Fibroblast of pulmonary artery (primary cell): ENCODE data around the gene CCT6B.
"Not testable (repeated sequence)": the region's sequence is repeated elsewhere in the genome, so short reads cannot be mapped to it uniquely, and the experiment has no call there.

ENCODE experiments used
- DNase-seq: peaks from one replicate; pipeline ENCODE4 v3.0.0-alpha.2; 2010; ENCODE audit warnings: low read depth
- H3K4me3 ChIP-seq: replicated peaks from 2 replicates; pipeline ENCODE4 v1.5.1; 2011; ENCODE audit warnings: low read depth, mild to moderate bottlenecking, control low read depth, low read length, moderate library complexity
- CTCF ChIP-seq: IDR thresholded peaks from 2 replicates; pipeline ENCODE4 v1.5.1; 2011; ENCODE audit warnings: mild to moderate bottlenecking, control low read depth, low read length, inconsistent platforms; ENCODE audit errors: missing control alignments

CCT6B gene

GRCh38 chr17:35001549-35001948, 40.3 kb upstream of the CCT6B start:
- H3K4me3 ChIP-seq = no peak overlapping the region
- no peak for TF ChIP-seq CTCF
- peak; percentile 21 for DNase-seq

- DNase-seq, H3K4me3 ChIP-seq: not testable (repeated sequence)
Observed at GRCh38 chr17:35000965-35001364, 39.7 kb upstream of the CCT6B start.

- no peak for DNase-seq
- no peak for TF ChIP-seq CTCF
- H3K4me3 ChIP-seq = no peak overlapping the region
Observed at GRCh38 chr17:34999456-34999855, 38.2 kb upstream of the CCT6B start.

GRCh38 chr17:34998205-34998604, 36.9 kb upstream of the CCT6B start:
- H3K4me3 ChIP-seq = no peak overlapping the region
- DNase-seq = peak; percentile 79
- TF ChIP-seq CTCF = peak; percentile 90

GRCh38 chr17:34997355-34997862, 36.1 kb upstream of the CCT6B start:
- H3K4me3 ChIP-seq = no peak overlapping the region
- DNase-seq = peak; percentile 91
- TF ChIP-seq CTCF = no peak

GRCh38 chr17:34996422-34997285, 35.4 kb upstream of the CCT6B start:
- H3K4me3 ChIP-seq = no peak overlapping the region
- TF ChIP-seq CTCF = no peak
- no peak for DNase-seq

- DNase-seq = no peak
- TF ChIP-seq CTCF = no peak
- H3K4me3 ChIP-seq = no peak overlapping the region
Observed at GRCh38 chr17:34993031-34993430, 31.8 kb upstream of the CCT6B start.
